ENCODE data around the gene NOC2L.
A peak's percentile ranks its signal among the peaks of the same experiment; 100 is the strongest.

DNA sequence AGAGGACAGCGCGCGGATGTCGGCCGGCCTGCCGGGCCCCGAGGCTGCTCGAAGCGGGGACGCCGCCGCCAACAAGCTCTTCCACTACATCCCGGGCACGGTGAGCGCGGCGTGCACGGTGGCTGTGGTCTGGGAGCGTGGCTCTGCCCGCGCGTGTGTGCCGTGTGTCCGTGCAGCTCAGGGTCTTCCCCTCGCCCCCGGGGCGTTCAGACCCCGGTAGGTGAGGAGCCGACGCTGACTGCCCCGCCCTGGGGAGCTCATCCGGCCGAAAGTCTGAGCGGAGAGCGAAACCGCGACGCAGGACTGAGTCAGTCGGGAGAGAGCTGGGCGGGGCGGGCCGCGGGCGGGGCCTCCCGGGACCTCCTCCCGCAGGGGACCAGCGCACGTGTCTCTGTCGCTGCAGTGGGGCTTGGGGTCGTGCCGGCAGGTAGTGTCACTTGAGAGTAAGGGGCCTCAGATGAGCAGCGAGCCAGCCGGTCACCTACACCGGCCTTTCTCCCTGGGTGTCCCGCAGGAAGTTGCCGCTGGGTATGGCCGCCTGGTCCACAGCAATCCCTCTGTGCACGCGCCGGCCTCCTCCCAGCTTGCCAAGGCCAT is 7.7 kb upstream of the NOC2L start:
- TF ChIP-seq POLR2A (IDR thresholded peaks at IDR 0.05) (no peak), POLR2AphosphoS5 (IDR thresholded peaks at IDR 0.05) (peak; percentile 67 to 84 (median 79))
- TF ChIP-seq, protein P1, sequence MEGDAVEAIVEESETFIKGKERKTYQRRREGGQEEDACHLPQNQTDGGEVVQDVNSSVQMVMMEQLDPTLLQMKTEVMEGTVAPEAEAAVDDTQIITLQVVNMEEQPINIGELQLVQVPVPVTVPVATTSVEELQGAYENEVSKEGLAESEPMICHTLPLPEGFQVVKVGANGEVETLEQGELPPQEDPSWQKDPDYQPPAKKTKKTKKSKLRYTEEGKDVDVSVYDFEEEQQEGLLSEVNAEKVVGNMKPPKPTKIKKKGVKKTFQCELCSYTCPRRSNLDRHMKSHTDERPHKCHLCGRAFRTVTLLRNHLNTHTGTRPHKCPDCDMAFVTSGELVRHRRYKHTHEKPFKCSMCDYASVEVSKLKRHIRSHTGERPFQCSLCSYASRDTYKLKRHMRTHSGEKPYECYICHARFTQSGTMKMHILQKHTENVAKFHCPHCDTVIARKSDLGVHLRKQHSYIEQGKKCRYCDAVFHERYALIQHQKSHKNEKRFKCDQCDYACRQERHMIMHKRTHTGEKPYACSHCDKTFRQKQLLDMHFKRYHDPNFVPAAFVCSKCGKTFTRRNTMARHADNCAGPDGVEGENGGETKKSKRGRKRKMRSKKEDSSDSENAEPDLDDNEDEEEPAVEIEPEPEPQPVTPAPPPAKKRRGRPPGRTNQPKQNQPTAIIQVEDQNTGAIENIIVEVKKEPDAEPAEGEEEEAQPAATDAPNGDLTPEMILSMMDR (IDR thresholded peaks at IDR 0.05 in 8 of 11, conservative IDR thresholded peaks at IDR 0.05 in 3 of 11): no peak

All from spleen (tissue), 7 donors.